Ishikawa (cell line): Measurements from ENCODE around the gene ANLN.

Experiments
- CEBPB ChIP-seq: IDR thresholded peaks from 2 replicates; pipeline ENCODE4 v1.6.1; 2012
- CREB1 ChIP-seq: IDR thresholded peaks from 2 replicates; pipeline ENCODE4 v1.6.1; 2012; ENCODE audit warnings: low read depth
- EGR1 ChIP-seq: IDR thresholded peaks from 2 replicates; pipeline ENCODE4 v1.6.1; 2012
- EP300 ChIP-seq: IDR thresholded peaks from 2 replicates; pipeline ENCODE4 v1.6.1; 2012; ENCODE audit warnings: borderline replicate concordance
- FOXM1 ChIP-seq: IDR thresholded peaks from 2 replicates; pipeline ENCODE4 v1.6.1; 2012; ENCODE audit warnings: low read depth, borderline replicate concordance
- NFIC ChIP-seq: IDR thresholded peaks from 2 replicates; pipeline ENCODE4 v1.6.1; 2012
- RAD21 ChIP-seq: IDR thresholded peaks from 2 replicates; pipeline ENCODE4 v1.6.1; 2012; ENCODE audit warnings: low read depth
- TAF1 ChIP-seq: IDR thresholded peaks from 2 replicates; pipeline ENCODE4 v1.6.1; 2012; ENCODE audit warnings: low read depth, mild to moderate bottlenecking
- TCF12 ChIP-seq: IDR thresholded peaks from 2 replicates; pipeline ENCODE4 v1.6.1; 2012; ENCODE audit warnings: low read depth
- TEAD4 ChIP-seq: IDR thresholded peaks from 2 replicates; pipeline ENCODE4 v1.6.1; 2012
- YY1 ChIP-seq: IDR thresholded peaks from 2 replicates; pipeline ENCODE4 v1.6.1; 2012; ENCODE audit warnings: low read depth
- ZBTB7A ChIP-seq: IDR thresholded peaks from 2 replicates; pipeline ENCODE4 v1.6.1; 2012; ENCODE audit warnings: low read depth
- TF ChIP-seq, protein P1 (sequence below): IDR thresholded peaks from 2 replicates; pipeline ENCODE4 v1.6.1; 2012
- TF ChIP-seq, protein P2 (sequence below): IDR thresholded peaks from 2 replicates; pipeline ENCODE4 v1.6.1; 2012; ENCODE audit warnings: low read depth, mild to moderate bottlenecking
- TF ChIP-seq, protein P3 (sequence below): IDR thresholded peaks from 2 replicates; pipeline ENCODE4 v1.6.1; 2012

ANLN gene

DNA sequence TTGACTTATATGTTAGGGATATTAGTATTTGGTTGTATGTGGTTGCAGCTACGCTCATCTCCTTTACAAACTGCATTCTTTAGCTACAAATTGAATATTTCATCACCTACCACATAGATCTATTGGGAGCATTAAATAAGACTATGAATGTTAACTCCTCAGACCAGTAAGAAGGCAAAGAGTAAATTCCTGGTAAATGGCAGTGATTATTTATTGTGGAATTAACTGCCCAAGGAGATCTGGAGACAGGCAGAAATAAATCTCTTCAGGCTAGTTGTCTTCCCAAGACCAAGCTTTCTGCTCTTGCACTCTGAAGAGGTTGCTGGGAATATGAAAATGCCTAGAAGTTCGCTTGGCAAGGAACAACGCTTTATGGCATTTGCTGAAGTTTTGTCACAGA, 74.6 kb downstream of the ANLN start:
- no peak for TF ChIP-seq ZBTB7A
- TF ChIP-seq NFIC, result no peak
- TF ChIP-seq, protein P1, sequence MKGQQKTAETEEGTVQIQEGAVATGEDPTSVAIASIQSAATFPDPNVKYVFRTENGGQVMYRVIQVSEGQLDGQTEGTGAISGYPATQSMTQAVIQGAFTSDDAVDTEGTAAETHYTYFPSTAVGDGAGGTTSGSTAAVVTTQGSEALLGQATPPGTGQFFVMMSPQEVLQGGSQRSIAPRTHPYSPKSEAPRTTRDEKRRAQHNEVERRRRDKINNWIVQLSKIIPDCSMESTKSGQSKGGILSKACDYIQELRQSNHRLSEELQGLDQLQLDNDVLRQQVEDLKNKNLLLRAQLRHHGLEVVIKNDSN, result no peak
- no peak for TF ChIP-seq EP300
- TF ChIP-seq EGR1, result no peak
- no peak for TF ChIP-seq RAD21
- TF ChIP-seq CEBPB, result no peak
- TF ChIP-seq, protein P2, sequence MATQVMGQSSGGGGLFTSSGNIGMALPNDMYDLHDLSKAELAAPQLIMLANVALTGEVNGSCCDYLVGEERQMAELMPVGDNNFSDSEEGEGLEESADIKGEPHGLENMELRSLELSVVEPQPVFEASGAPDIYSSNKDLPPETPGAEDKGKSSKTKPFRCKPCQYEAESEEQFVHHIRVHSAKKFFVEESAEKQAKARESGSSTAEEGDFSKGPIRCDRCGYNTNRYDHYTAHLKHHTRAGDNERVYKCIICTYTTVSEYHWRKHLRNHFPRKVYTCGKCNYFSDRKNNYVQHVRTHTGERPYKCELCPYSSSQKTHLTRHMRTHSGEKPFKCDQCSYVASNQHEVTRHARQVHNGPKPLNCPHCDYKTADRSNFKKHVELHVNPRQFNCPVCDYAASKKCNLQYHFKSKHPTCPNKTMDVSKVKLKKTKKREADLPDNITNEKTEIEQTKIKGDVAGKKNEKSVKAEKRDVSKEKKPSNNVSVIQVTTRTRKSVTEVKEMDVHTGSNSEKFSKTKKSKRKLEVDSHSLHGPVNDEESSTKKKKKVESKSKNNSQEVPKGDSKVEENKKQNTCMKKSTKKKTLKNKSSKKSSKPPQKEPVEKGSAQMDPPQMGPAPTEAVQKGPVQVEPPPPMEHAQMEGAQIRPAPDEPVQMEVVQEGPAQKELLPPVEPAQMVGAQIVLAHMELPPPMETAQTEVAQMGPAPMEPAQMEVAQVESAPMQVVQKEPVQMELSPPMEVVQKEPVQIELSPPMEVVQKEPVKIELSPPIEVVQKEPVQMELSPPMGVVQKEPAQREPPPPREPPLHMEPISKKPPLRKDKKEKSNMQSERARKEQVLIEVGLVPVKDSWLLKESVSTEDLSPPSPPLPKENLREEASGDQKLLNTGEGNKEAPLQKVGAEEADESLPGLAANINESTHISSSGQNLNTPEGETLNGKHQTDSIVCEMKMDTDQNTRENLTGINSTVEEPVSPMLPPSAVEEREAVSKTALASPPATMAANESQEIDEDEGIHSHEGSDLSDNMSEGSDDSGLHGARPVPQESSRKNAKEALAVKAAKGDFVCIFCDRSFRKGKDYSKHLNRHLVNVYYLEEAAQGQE, result no peak
- TF ChIP-seq YY1, result no peak
- no peak for TF ChIP-seq FOXM1
- no peak for TF ChIP-seq TAF1
- TF ChIP-seq, protein P3, sequence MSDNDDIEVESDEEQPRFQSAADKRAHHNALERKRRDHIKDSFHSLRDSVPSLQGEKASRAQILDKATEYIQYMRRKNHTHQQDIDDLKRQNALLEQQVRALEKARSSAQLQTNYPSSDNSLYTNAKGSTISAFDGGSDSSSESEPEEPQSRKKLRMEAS, result no peak
- no peak for TF ChIP-seq TCF12
- TF ChIP-seq TEAD4, result no peak
- TF ChIP-seq CREB1, result no peak

DNA sequence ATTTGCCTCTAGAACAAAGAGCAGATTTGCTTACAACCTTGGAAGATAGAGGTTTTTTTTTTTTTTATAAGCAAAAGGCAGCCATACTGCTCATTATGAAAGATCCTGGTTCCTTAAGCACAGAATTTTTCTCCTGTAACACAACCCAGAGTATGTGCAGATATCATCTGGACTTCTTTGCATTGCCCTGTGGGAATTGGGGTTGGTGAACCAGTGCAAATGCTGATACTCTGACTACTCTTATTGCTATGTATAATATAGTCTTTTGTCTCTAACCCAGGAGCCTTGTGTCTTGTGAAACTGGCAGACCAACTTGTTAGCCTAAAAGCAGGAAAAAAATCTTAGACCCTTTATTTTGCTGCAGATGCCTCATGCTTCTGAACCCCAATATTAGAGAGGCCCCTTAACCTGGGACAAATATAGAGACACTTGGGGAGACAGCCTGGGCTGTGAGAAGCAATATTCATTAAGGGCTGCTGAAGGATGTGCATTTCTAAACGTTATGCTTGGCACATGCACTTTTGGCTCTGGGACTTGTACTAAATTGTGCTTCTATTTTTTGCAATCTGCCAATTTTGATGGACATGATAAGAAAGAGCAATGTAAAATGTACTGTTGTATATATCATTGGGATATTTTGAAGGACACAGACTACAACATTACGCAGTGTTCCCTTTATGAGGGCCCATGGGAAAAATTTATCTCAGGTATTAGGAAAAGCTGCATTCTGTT, 78.9 kb downstream of the ANLN start:
- no peak for TF ChIP-seq CEBPB
- TF ChIP-seq, protein P2, result no peak
- TF ChIP-seq, protein P1, result no peak
- TF ChIP-seq EP300, result no peak
- TF ChIP-seq YY1, result no peak
- no peak for TF ChIP-seq FOXM1
- no peak for TF ChIP-seq ZBTB7A
- TF ChIP-seq TAF1, result no peak
- no peak for TF ChIP-seq NFIC
- no peak for TF ChIP-seq CREB1
- TF ChIP-seq TEAD4, result no peak
- no peak for TF ChIP-seq RAD21
- no peak for TF ChIP-seq TCF12
- TF ChIP-seq, protein P3, result no peak
- TF ChIP-seq EGR1, result no peak

DNA sequence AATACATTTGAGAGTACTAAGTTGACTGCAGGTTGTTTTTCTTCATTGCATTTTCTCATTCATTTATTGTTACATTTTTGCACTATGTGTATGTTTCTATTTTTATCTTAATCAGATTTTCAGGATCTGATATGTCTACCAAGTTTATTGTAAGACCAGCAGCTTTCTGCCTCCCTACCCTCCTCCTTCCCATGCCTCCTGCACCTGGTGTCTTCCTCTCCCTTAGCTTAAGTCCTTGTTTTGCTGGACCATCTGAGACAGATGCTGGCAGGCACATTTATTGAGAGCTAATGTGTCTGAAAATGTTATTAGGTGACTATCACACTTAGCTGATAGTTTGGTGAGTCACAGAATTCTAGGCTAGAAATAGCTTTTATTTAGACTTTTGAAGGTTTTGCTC, 79.6 kb downstream of the ANLN start:
- TF ChIP-seq RAD21, result no peak
- TF ChIP-seq, protein P1, result no peak
- TF ChIP-seq, protein P2, result no peak

DNA sequence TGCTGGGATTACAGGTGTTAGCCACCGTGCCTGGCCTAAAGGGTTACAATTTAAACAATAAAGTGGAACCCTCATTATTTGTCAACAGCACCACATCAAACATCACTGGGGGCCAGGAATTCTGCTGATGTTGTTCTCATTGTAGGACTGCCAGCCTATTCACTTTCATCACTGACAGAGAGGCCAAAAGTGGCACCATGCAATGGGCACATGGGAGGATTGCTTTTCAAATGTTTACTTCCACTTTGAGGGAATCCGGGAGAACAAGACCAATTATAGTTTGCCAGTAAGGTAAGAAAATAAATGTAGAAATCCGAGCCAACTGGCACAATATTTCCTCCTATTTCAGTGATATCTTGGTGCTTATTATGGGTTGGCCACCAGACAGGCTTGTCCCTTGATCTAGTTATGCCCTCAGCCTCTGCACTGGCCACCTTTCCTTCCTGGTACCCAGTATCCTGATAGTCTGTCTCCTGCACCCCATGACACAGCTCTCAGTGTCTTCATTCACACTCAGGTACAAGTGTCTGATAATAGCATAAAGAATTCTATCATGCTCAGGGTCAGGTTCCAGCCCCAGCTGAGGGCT, 82.6 kb downstream of the ANLN start:
- TF ChIP-seq RAD21 (no peak), EGR1 (no peak), TAF1 (no peak), ZBTB7A (no peak), YY1 (no peak), CREB1 (no peak), NFIC (no peak), EP300 (no peak), FOXM1 (no peak), TEAD4 (no peak), TCF12 (no peak), CEBPB (no peak)
- TF ChIP-seq, protein P1, result no peak
- TF ChIP-seq, protein P2, result no peak
- TF ChIP-seq, protein P3, result no peak
